H9 (cell line): ENCODE data around the gene STK32C. TPM values are rescaled to one million over a fixed set of nuclear protein-coding genes. Genes with fewer than 3 reads are reported as not detected.

Experiments used
- DNase-seq: peaks from one replicate; pipeline ENCODE4 v3.0.0-alpha.2; 2017
- H2AFZ ChIP-seq: one replicate; pipeline ENCODE4 v1.6.1; 2013; ENCODE audit warnings: mild to moderate bottlenecking, low read length, control low read depth, moderate library complexity
- H2AK5ac ChIP-seq: 2 replicates; pipeline ENCODE4 v1.6.1; 2013; ENCODE audit warnings: low read length, control low read depth, mixed read lengths; ENCODE audit not compliant: insufficient read length
- H2BK120ac ChIP-seq: one replicate; pipeline ENCODE4 v1.6.1; 2013; ENCODE audit warnings: low read depth, mild to moderate bottlenecking, low read length, control low read depth, inconsistent platforms; ENCODE audit not compliant: poor library complexity, severe bottlenecking
- H2BK12ac ChIP-seq: 2 replicates; pipeline ENCODE4 v1.6.1; 2013; ENCODE audit warnings: low read length, control low read depth, mixed read lengths, low read depth; ENCODE audit not compliant: insufficient read length
- H2BK15ac ChIP-seq: 2 replicates; pipeline ENCODE4 v1.6.1; 2013; ENCODE audit warnings: low read depth, low read length, control low read depth
- H2BK20ac ChIP-seq: one replicate; pipeline ENCODE4 v1.6.1; 2013; ENCODE audit warnings: low read depth, mild to moderate bottlenecking, low read length, control low read depth, inconsistent platforms; ENCODE audit not compliant: poor library complexity, severe bottlenecking
- H2BK5ac ChIP-seq: 2 replicates; pipeline ENCODE4 v1.6.1; 2013; ENCODE audit warnings: low read length, control low read depth, mixed read lengths; ENCODE audit not compliant: insufficient read length
- H3K14ac ChIP-seq: 2 replicates; pipeline ENCODE4 v1.6.1; 2013; ENCODE audit warnings: low read length, control low read depth; ENCODE audit not compliant: insufficient read depth
- H3K18ac ChIP-seq: 2 replicates; pipeline ENCODE4 v1.6.1; 2013; ENCODE audit warnings: low read depth, mild to moderate bottlenecking, mixed read lengths, low read length, control low read depth; ENCODE audit not compliant: insufficient read length
- H3K23ac ChIP-seq: 2 replicates; pipeline ENCODE4 v1.6.1; 2013; ENCODE audit warnings: low read length, control low read depth, mixed read lengths, low read depth; ENCODE audit not compliant: insufficient read length
- H3K23me2 ChIP-seq: 2 replicates; pipeline ENCODE4 v1.6.1; 2013; ENCODE audit warnings: low read depth, mild to moderate bottlenecking, mixed read lengths, low read length, control low read depth; ENCODE audit not compliant: insufficient read length, poor library complexity, severe bottlenecking
- H3K27ac ChIP-seq: 2 replicates; pipeline ENCODE4 v1.5.1; 2013; ENCODE audit warnings: low read length, control low read depth, mixed read lengths, low read depth; ENCODE audit not compliant: insufficient read length
- H3K27me3 ChIP-seq: 2 replicates; pipeline ENCODE4 v1.6.1; 2013; ENCODE audit warnings: low read length, control low read depth, inconsistent platforms; ENCODE audit not compliant: insufficient read depth
- H3K4ac ChIP-seq: 2 replicates; pipeline ENCODE4 v1.6.1; 2013; ENCODE audit warnings: low read depth, mild to moderate bottlenecking, control low read depth, inconsistent platforms, low read length, moderate library complexity
- H3K4me1 ChIP-seq: 2 replicates; pipeline ENCODE4 v1.6.1; 2013; ENCODE audit warnings: low read length, control low read depth, inconsistent platforms; ENCODE audit not compliant: insufficient read depth
- H3K4me2 ChIP-seq: 2 replicates; pipeline ENCODE4 v1.6.1; 2013; ENCODE audit warnings: low read length, control low read depth, mixed read lengths; ENCODE audit not compliant: insufficient read length, insufficient read depth
- H3K56ac ChIP-seq: 2 replicates; pipeline ENCODE4 v1.6.1; 2013; ENCODE audit warnings: low read depth, mild to moderate bottlenecking, mixed read lengths, low read length, control low read depth; ENCODE audit not compliant: insufficient read length
- H3K79me1 ChIP-seq: 2 replicates; pipeline ENCODE4 v1.6.1; 2013; ENCODE audit warnings: low read depth, mild to moderate bottlenecking, moderate library complexity, low read length, control low read depth, inconsistent platforms; ENCODE audit not compliant: insufficient read depth, poor library complexity, severe bottlenecking
- H3K79me2 ChIP-seq: 2 replicates; pipeline ENCODE4 v1.6.1; 2013; ENCODE audit warnings: low read length, control low read depth, inconsistent platforms; ENCODE audit not compliant: insufficient read depth
- H3K9ac ChIP-seq: 2 replicates; pipeline ENCODE4 v1.6.1; 2013; ENCODE audit warnings: low read length, control low read depth, mixed read lengths; ENCODE audit not compliant: insufficient read length; ENCODE audit errors: extremely low read depth
- H3K9me3 ChIP-seq: one replicate; pipeline ENCODE4 v1.6.1; 2013; ENCODE audit warnings: low read depth, low read length, inconsistent platforms; ENCODE audit not compliant: control insufficient read depth
- H3T11ph ChIP-seq: one replicate; pipeline ENCODE4 v1.6.1; 2013; ENCODE audit warnings: mild to moderate bottlenecking, low read length, control low read depth, inconsistent platforms
- H4K20me1 ChIP-seq: one replicate; pipeline ENCODE4 v1.6.1; 2013; ENCODE audit not compliant: control insufficient read depth, insufficient read length, insufficient read depth
- H4K5ac ChIP-seq: 2 replicates; pipeline ENCODE4 v1.6.1; 2013; ENCODE audit warnings: low read depth, mild to moderate bottlenecking, mixed read lengths, low read length, control low read depth; ENCODE audit not compliant: insufficient read length
- H4K8ac ChIP-seq: replicated peaks from 2 replicates; pipeline ENCODE4 v1.6.1; 2013; ENCODE audit warnings: low read length, control low read depth, mixed read lengths, low read depth; ENCODE audit not compliant: insufficient read length
- H4K91ac ChIP-seq: 2 replicates; pipeline ENCODE4 v1.6.1; 2013; ENCODE audit warnings: low read depth, mild to moderate bottlenecking, moderate library complexity, mixed read lengths, low read length, control low read depth; ENCODE audit not compliant: insufficient read length
- H3K27ac Mint-ChIP-seq, 3 experiments: 2 replicates in 2 of 3; 3 replicates in 1 of 3; pipeline ENCODE4 v1.8.0; 2020 to 2021; ENCODE audit warnings: mixed read lengths in 3 of 3, mild to moderate bottlenecking in 1 of 3, moderate library complexity in 1 of 3
- H3K27me3 Mint-ChIP-seq: 2 replicates; pipeline ENCODE4 v1.8.0; 2021; ENCODE audit warnings: low read depth, mild to moderate bottlenecking, moderate library complexity, mixed read lengths
- H3K36me3 Mint-ChIP-seq, 3 experiments: 2 replicates in 2 of 3; 3 replicates in 1 of 3; pipeline ENCODE4 v1.8.0; 2020 to 2021; ENCODE audit warnings: low read depth in 3 of 3, mixed read lengths in 3 of 3; ENCODE audit not compliant: insufficient read depth in 1 of 3
- H3K4me1 Mint-ChIP-seq, 2 experiments: 2 replicates each; pipeline ENCODE4 v1.8.0; 2020; ENCODE audit warnings: mixed read lengths in 2 of 2
- H3K4me3 Mint-ChIP-seq, 2 experiments: 2 replicates in 1 of 2; 3 replicates in 1 of 2; pipeline ENCODE4 v1.8.0; 2020 to 2021; ENCODE audit warnings: mild to moderate bottlenecking in 2 of 2, mixed read lengths in 2 of 2, moderate library complexity in 1 of 2
- H3K9me3 Mint-ChIP-seq, 2 experiments: 2 replicates in 1 of 2; 3 replicates in 1 of 2; pipeline ENCODE4 v1.8.0; 2020; ENCODE audit warnings: mild to moderate bottlenecking in 2 of 2, mixed read lengths in 2 of 2, moderate library complexity in 1 of 2
- CTCF ChIP-seq: fragments of 200-600 bp; sonication (generic); conservative IDR thresholded peaks from 3 replicates; pipeline ENCODE4 v1.8.0; 2021; ENCODE audit warnings: antibody characterized with exemption, mild to moderate bottlenecking
- WGBS: extraction: QIAGEN DNeasy Blood & Tissue Kit; methylation state at CpG from one replicate; pipeline ENCODE4 v1.1.7; 2013; ENCODE audit warnings: missing lambda C conversion rate, low lambda C conversion rate, mixed read lengths; ENCODE audit not compliant: insufficient read length; ENCODE audit errors: extremely low coverage; 5-methylcytosine and 5-hydroxymethylcytosine counted together
- total RNA-seq: library from RNA; stranded (reverse); gene quantifications from 2 replicates; pipeline ENCODE4 v1.2.1, GENCODE V29; 2021

STK32C gene
- total RNA-seq, 1 experiment from 2014 or later = 11.3 TPM

GRCh38 chr10:132356621-132357195, 49.0 kb upstream of the STK32C start:
- H3K4me2 ChIP-seq = no peak overlapping the region
- no peak overlapping the region for H2AK5ac ChIP-seq
- no peak overlapping the region for H4K5ac ChIP-seq
- H2BK5ac ChIP-seq = no peak overlapping the region
- Mint-ChIP-seq H3K4me3 (no peak overlapping the region), H3K27me3 (no peaks in the 10 kb centered on the region; the same call in none of the 2 replicates), H3K9me3 (peaks cover 3 to 7% of the 10 kb centered on the region in 2 experiments; a peak in 4 of 5 replicates), H3K36me3 (peaks cover 0 to 4% (median 0%) of the 10 kb centered on the region in 3 experiments; a peak in 3 of 7 replicates), H3K4me1 (peaks cover 2 to 6% of the 10 kb centered on the region in 2 experiments; a peak in 2 of 4 replicates), H3K27ac (no peak overlapping the region)
- H3K9me3 ChIP-seq = no peaks in the 10 kb centered on the region
- H3K56ac ChIP-seq = no peak overlapping the region
- no peak for DNase-seq
- no peak overlapping the region for H3K18ac ChIP-seq
- no peak overlapping the region for H4K91ac ChIP-seq
- H3K79me2 ChIP-seq = no peaks in the 10 kb centered on the region
- no peak overlapping the region for H3K9ac ChIP-seq
- no peaks in the 10 kb centered on the region for H3K27me3 ChIP-seq
- no peak overlapping the region for H2BK12ac ChIP-seq
- no peak overlapping the region for H2AFZ ChIP-seq
- no peak overlapping the region for H3T11ph ChIP-seq
- H3K23ac ChIP-seq = no peak overlapping the region
- no peak for TF ChIP-seq CTCF
- H2BK120ac ChIP-seq = no peak overlapping the region
- no peak overlapping the region for H4K8ac ChIP-seq
- no peak overlapping the region for H2BK15ac ChIP-seq
- no peaks in the 10 kb centered on the region for H4K20me1 ChIP-seq
- H3K23me2 ChIP-seq = no peaks in the 10 kb centered on the region
- H3K14ac ChIP-seq = no peak overlapping the region
- WGBS = no CpG with 5 or more reads among the region's 12 CpGs
- no peaks in the 10 kb centered on the region for H3K4me1 ChIP-seq
- H3K27ac ChIP-seq = no peak overlapping the region
- no peak overlapping the region for H3K4ac ChIP-seq
- H3K79me1 ChIP-seq = no peaks in the 10 kb centered on the region
- no peak overlapping the region for H2BK20ac ChIP-seq
